Measurements from ENCODE around the gene MUC16. TPM values are rescaled to one million over a fixed set of nuclear protein-coding genes. Genes with fewer than 3 reads are reported as not detected.

MUC16 gene
- total and polyA plus RNA-seq, 4 donors, result 0.03 to 0.45 TPM; not detected in 2

DNA sequence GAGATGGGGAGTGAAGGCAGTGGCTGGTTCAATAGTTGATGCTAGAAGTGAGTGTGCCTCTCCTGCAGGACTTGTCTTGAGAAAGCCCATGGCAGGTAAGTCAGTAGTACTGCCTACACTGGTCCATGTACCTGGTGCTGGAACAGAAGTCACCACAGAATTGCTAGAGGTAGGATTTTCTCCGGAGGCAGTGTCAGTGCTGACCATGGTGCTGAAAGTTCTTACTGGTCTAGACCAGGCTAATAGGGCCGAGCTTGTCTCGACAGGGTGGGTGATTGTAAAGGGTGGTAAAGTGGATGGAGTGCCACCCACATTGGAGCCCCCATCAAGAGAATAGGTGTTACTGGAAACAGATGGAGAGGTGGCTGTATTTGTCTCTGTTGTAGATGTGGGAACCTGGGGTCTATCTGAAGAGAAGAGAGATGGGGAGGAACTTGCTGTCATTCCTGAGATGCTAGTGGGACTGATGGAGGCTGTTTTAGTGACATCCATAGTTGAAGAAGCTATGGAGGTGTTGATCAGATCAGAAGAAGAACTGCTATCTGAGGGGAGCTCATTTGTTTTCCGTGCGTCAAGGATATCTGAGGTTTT lies 36.6 kb downstream of the MUC16 start:
- 53% methylated on average over 5 of the region's 5 CpGs for WGBS, 2 donors
- Histone ChIP-seq H3K9me3 (ENCODE audit: control insufficient read depth, low read length) (peaks cover 11% of the 10 kb centered on the region), H3K4me3 (ENCODE audit: low read length in 2 of 2) (no peak overlapping the region), H3K4me1 (ENCODE audit: control insufficient read depth in 1 of 2, insufficient read depth in 2 of 2, low read length in 2 of 2) (no peaks in the 10 kb centered on the region), H3K27me3 (ENCODE audit: control insufficient read depth in 1 of 2, insufficient read depth in 2 of 2, low read length in 1 of 2) (no peaks in the 10 kb centered on the region), H3K36me3 (ENCODE audit: control insufficient read depth in 1 of 2, insufficient read depth in 2 of 2, low read length in 1 of 2) (no peaks in the 10 kb centered on the region), H3K27ac (ENCODE audit: low read depth in 1 of 2, low read length in 2 of 2) (no peak overlapping the region)
- no peak for DNase-seq
- intact Hi-C loops (cut with DNase I), result no loop called here
- ATAC-seq (ENCODE audit: low FRiP score), result no peak

DNA sequence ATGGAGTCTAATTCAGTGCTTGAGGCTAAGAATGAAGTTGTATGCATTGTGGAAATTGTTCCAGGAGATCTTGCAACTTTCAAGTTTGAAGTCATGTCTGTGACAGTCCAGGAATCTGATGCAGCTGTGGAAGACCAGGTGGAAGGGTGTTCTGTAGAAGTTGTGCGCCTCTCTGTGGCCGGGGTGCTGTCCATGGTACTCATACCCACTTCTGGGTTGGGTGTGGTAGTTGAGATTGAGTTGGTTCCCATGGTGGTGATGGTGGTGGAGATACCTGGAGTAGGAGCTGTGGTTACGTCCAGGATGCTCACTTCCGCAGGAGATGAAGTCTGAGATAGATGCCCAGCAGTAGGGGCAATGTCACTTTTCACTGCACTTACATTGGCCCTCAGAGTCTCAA lies 44.3 kb downstream of the MUC16 start:
- 25 to 71% methylated on average over 4 of the region's 4 CpGs for WGBS, 2 donors
- ATAC-seq (ENCODE audit: low FRiP score) (no peak), DNase-seq (no peak)
- Histone ChIP-seq H3K4me1 (ENCODE audit: control insufficient read depth in 1 of 2, insufficient read depth in 2 of 2, low read length in 2 of 2) (no peaks in the 10 kb centered on the region), H3K9me3 (ENCODE audit: control insufficient read depth, low read length) (peaks cover 3% of the 10 kb centered on the region), H3K27me3 (ENCODE audit: control insufficient read depth in 1 of 2, insufficient read depth in 2 of 2, low read length in 1 of 2) (no peaks in the 10 kb centered on the region), H3K4me3 (ENCODE audit: low read length in 2 of 2) (no peak overlapping the region), H3K27ac (ENCODE audit: low read depth in 1 of 2, low read length in 2 of 2) (no peak overlapping the region), H3K36me3 (ENCODE audit: control insufficient read depth in 1 of 2, insufficient read depth in 2 of 2, low read length in 1 of 2) (no peaks in the 10 kb centered on the region)
- intact Hi-C loops (cut with DNase I), result no loop called here

Other genes starting within 250 kb of the MUC16 start
- 10 to 100 TPM; 24.1 to 32.7 TPM for gene ZNF558, start 178.1 kb downstream of the MUC16 start, total RNA-seq
- gene ZNF558, start 178.1 kb downstream of the MUC16 start, polyA plus RNA-seq, result 10 to 100 TPM in 1 of 2 donors, 1 to 10 TPM in 1; 6.3 to 21.4 TPM
- not detected for gene MBD3L1, start 178.0 kb downstream of the MUC16 start, total RNA-seq
- gene MBD3L1, start 178.0 kb downstream of the MUC16 start, polyA plus RNA-seq, result not detected
- gene OR1M1, start 76.7 kb upstream of the MUC16 start, total RNA-seq, result not detected
- not detected for gene OR1M1, start 76.7 kb upstream of the MUC16 start, polyA plus RNA-seq
- not detected for gene OR7G2, start 97.1 kb upstream of the MUC16 start, total RNA-seq
- not detected for gene OR7G2, start 97.1 kb upstream of the MUC16 start, polyA plus RNA-seq
- not detected for gene OR7G1, start 105.4 kb upstream of the MUC16 start, total RNA-seq
- gene OR7G1, start 105.4 kb upstream of the MUC16 start, polyA plus RNA-seq, result not detected
- gene OR7G3, start 116.5 kb upstream of the MUC16 start, total RNA-seq, result not detected
- gene OR7G3, start 116.5 kb upstream of the MUC16 start, polyA plus RNA-seq, result not detected
- 10 to 100 TPM; 22.6 to 24.6 TPM for gene ZNF317, start 130.0 kb upstream of the MUC16 start, total RNA-seq
- 10 to 100 TPM; 14.9 to 16.5 TPM for gene ZNF317, start 130.0 kb upstream of the MUC16 start, polyA plus RNA-seq
- gene OR7D2, start 168.6 kb upstream of the MUC16 start, total RNA-seq, result not detected
- not detected for gene OR7D2, start 168.6 kb upstream of the MUC16 start, polyA plus RNA-seq
- not detected for gene OR7D4, start 209.2 kb upstream of the MUC16 start, total RNA-seq
- not detected for gene OR7D4, start 209.2 kb upstream of the MUC16 start, polyA plus RNA-seq
- not detected for gene OR7E24, start 240.5 kb upstream of the MUC16 start, total RNA-seq
- gene OR7E24, start 240.5 kb upstream of the MUC16 start, polyA plus RNA-seq, result not detected

Measured in aorta (tissue), 5 donors.